ENCODE results near the gene KPNA5.

DNA sequence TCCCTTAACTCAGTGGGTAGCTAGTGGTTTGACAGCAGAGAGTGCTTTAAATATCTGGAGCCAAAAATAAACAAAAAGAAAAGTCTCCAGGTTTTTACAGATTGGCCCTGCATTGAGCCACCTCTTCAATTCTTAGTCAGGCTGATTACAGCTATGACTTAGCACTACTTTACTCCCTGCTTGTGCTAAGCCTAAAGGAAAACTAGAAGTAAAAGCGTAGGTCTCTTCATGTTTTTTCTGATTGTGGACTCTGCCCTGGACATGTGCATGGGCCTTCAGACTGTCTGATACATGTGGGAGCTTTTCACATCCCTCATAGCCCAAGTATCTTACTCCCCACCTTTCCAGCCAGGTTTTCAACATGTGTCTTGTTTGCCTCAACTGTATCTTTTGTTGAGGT lies 33.3 kb downstream of the KPNA5 start:
- TF ChIP-seq EP300 (conservative IDR thresholded peaks at IDR 0.05; ENCODE audit: poor library complexity, severe bottlenecking) (no peak), TAF1 (IDR thresholded peaks at IDR 0.05; ENCODE audit: low read depth) (no peak), EZH2 (IDR thresholded peaks at IDR 0.05; ENCODE audit: borderline replicate concordance, insufficient read depth, low read length, poor library complexity, severe bottlenecking) (no peak), RAD21 (conservative IDR thresholded peaks at IDR 0.05) (no peak), POLR2AphosphoS5 (IDR thresholded peaks at IDR 0.05) (no peak), SMC3 (conservative IDR thresholded peaks at IDR 0.05; ENCODE audit: poor library complexity) (no peak), MXI1 (conservative IDR thresholded peaks at IDR 0.05; ENCODE audit: poor library complexity, severe bottlenecking) (no peak)
- TF ChIP-seq, protein P1, sequence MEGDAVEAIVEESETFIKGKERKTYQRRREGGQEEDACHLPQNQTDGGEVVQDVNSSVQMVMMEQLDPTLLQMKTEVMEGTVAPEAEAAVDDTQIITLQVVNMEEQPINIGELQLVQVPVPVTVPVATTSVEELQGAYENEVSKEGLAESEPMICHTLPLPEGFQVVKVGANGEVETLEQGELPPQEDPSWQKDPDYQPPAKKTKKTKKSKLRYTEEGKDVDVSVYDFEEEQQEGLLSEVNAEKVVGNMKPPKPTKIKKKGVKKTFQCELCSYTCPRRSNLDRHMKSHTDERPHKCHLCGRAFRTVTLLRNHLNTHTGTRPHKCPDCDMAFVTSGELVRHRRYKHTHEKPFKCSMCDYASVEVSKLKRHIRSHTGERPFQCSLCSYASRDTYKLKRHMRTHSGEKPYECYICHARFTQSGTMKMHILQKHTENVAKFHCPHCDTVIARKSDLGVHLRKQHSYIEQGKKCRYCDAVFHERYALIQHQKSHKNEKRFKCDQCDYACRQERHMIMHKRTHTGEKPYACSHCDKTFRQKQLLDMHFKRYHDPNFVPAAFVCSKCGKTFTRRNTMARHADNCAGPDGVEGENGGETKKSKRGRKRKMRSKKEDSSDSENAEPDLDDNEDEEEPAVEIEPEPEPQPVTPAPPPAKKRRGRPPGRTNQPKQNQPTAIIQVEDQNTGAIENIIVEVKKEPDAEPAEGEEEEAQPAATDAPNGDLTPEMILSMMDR (IDR thresholded peaks at IDR 0.05; ENCODE audit: poor library complexity, severe bottlenecking): no peak
- TF ChIP-seq, protein P2, sequence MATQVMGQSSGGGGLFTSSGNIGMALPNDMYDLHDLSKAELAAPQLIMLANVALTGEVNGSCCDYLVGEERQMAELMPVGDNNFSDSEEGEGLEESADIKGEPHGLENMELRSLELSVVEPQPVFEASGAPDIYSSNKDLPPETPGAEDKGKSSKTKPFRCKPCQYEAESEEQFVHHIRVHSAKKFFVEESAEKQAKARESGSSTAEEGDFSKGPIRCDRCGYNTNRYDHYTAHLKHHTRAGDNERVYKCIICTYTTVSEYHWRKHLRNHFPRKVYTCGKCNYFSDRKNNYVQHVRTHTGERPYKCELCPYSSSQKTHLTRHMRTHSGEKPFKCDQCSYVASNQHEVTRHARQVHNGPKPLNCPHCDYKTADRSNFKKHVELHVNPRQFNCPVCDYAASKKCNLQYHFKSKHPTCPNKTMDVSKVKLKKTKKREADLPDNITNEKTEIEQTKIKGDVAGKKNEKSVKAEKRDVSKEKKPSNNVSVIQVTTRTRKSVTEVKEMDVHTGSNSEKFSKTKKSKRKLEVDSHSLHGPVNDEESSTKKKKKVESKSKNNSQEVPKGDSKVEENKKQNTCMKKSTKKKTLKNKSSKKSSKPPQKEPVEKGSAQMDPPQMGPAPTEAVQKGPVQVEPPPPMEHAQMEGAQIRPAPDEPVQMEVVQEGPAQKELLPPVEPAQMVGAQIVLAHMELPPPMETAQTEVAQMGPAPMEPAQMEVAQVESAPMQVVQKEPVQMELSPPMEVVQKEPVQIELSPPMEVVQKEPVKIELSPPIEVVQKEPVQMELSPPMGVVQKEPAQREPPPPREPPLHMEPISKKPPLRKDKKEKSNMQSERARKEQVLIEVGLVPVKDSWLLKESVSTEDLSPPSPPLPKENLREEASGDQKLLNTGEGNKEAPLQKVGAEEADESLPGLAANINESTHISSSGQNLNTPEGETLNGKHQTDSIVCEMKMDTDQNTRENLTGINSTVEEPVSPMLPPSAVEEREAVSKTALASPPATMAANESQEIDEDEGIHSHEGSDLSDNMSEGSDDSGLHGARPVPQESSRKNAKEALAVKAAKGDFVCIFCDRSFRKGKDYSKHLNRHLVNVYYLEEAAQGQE (IDR thresholded peaks at IDR 0.05; ENCODE audit: borderline replicate concordance): no peak

All from neural cell (in vitro differentiated cells).